Activated naive CD8-positive, alpha-beta T cell treated with anti-CD3 and anti-CD28 coated beads, Interleukin-2, amount 50 U/mL, for 24 hours (primary cell): Measurements from ENCODE around the gene ADISSP.

ENCODE experiments used
- ATAC-seq: fragments of 150-1000 bp; cut with Tn5 transposase; one replicate; pipeline ENCODE4 v1.10.0; 2021
- DNase-seq: peaks from one replicate; pipeline ENCODE4 v3.0.0; 2021
- H3K27ac Mint-ChIP-seq: one replicate; pipeline ENCODE4 v1.8.0; 2021; ENCODE audit warnings: mild to moderate bottlenecking, mixed read lengths
- H3K27me3 Mint-ChIP-seq: one replicate; pipeline ENCODE4 v1.8.0; 2021; ENCODE audit warnings: mixed read lengths
- H3K36me3 Mint-ChIP-seq: one replicate; pipeline ENCODE4 v1.8.0; 2021; ENCODE audit warnings: low read depth, mixed read lengths
- H3K4me1 Mint-ChIP-seq: one replicate; pipeline ENCODE4 v1.8.0; 2021; ENCODE audit warnings: mixed read lengths
- H3K4me3 Mint-ChIP-seq: one replicate; pipeline ENCODE4 v1.8.0; 2021; ENCODE audit warnings: mild to moderate bottlenecking, moderate library complexity, mixed read lengths
- H3K9me3 Mint-ChIP-seq: one replicate; pipeline ENCODE4 v1.8.0; 2021; ENCODE audit warnings: mixed read lengths

Gene ADISSP

GRCh38 chr20:3733119-3733995, 34.2 kb downstream of the ADISSP start:
- Mint-ChIP-seq H3K27ac (no peak overlapping the region), H3K4me1 (no peaks in the 10 kb centered on the region), H3K27me3 (peaks cover 35% of the 10 kb centered on the region), H3K9me3 (no peaks in the 10 kb centered on the region), H3K4me3 (no peak overlapping the region), H3K36me3 (no peaks in the 10 kb centered on the region)
- DNase-seq, result no peak
- ATAC-seq, result no peak

GRCh38 chr20:3732327-3733118, 35.0 kb downstream of the ADISSP start, which contains the start of gene HSPA12B:
TSS of gene HSPA12B (plus strand) at chr20:3732685. CDS start at chr20:3738675, 5,990 bp downstream.
- no peaks in the 10 kb centered on the region for H3K9me3 Mint-ChIP-seq
- H3K4me1 Mint-ChIP-seq, result no peaks in the 10 kb centered on the region
- no peak within 1 kb of the TSS for H3K27ac Mint-ChIP-seq
- DNase-seq (no peak), ATAC-seq (no peak)
- no peaks in the 10 kb centered on the region for H3K36me3 Mint-ChIP-seq
- H3K27me3 Mint-ChIP-seq, result peaks cover 42% of the 10 kb centered on the region
- no peak within 1 kb of the TSS for H3K4me3 Mint-ChIP-seq

- DNase-seq, result no peak
- no peak overlapping the region for H3K4me3 Mint-ChIP-seq
- H3K9me3 Mint-ChIP-seq, result no peaks in the 10 kb centered on the region
- no peaks in the 10 kb centered on the region for H3K4me1 Mint-ChIP-seq
- peaks cover 48% of the 10 kb centered on the region for H3K27me3 Mint-ChIP-seq
- no peaks in the 10 kb centered on the region for H3K36me3 Mint-ChIP-seq
- no peak for ATAC-seq
- H3K27ac Mint-ChIP-seq, result no peak overlapping the region
These were observed 35.6 kb downstream of the ADISSP start for GRCh38 chr20:3731944-3732326.

- Mint-ChIP-seq H3K27ac (no peak overlapping the region), H3K36me3 (no peaks in the 10 kb centered on the region), H3K9me3 (no peaks in the 10 kb centered on the region), H3K27me3 (peaks cover 49% of the 10 kb centered on the region), H3K4me1 (no peaks in the 10 kb centered on the region), H3K4me3 (no peak overlapping the region)
- DNase-seq (no peak), ATAC-seq (no peak)
These were observed 36.5 kb downstream of the ADISSP start for GRCh38 chr20:3730803-3731672.

- DNase-seq (no peak), ATAC-seq (no peak)
- H3K27me3 Mint-ChIP-seq, result peaks cover 50% of the 10 kb centered on the region
These were observed 37.6 kb downstream of the ADISSP start for GRCh38 chr20:3729811-3730540.

GRCh38 chr20:3729378-3729777, 38.2 kb downstream of the ADISSP start:
- no peaks in the 10 kb centered on the region for H3K9me3 Mint-ChIP-seq
- H3K27ac Mint-ChIP-seq, result no peak overlapping the region
- H3K27me3 Mint-ChIP-seq, result peaks cover 48% of the 10 kb centered on the region
- ATAC-seq (no peak), DNase-seq (no peak)
- no peak overlapping the region for H3K4me3 Mint-ChIP-seq
- no peaks in the 10 kb centered on the region for H3K36me3 Mint-ChIP-seq
- H3K4me1 Mint-ChIP-seq, result no peaks in the 10 kb centered on the region

More at GRCh38 chr20:3729811-3730540, 37.6 kb downstream of the ADISSP start:
- no peaks in the 10 kb centered on the region for H3K36me3 Mint-ChIP-seq
- no peak overlapping the region for H3K4me3 Mint-ChIP-seq
- no peak overlapping the region for H3K27ac Mint-ChIP-seq
- no peaks in the 10 kb centered on the region for H3K4me1 Mint-ChIP-seq
- H3K9me3 Mint-ChIP-seq, result no peaks in the 10 kb centered on the region

- DNase-seq, result no peak
- Mint-ChIP-seq H3K27me3 (peaks cover 51% of the 10 kb centered on the region), H3K4me3 (no peak overlapping the region), H3K4me1 (no peaks in the 10 kb centered on the region), H3K27ac (no peak overlapping the region), H3K9me3 (no peaks in the 10 kb centered on the region), H3K36me3 (no peaks in the 10 kb centered on the region)
- no peak for ATAC-seq
These were observed 38.7 kb downstream of the ADISSP start for GRCh38 chr20:3728876-3729275.

GRCh38 chr20:3728354-3728753, 39.2 kb downstream of the ADISSP start:
- ATAC-seq (no peak), DNase-seq (no peak)
- Mint-ChIP-seq H3K27ac (no peak overlapping the region), H3K36me3 (no peaks in the 10 kb centered on the region), H3K4me1 (no peaks in the 10 kb centered on the region), H3K27me3 (peaks cover 48% of the 10 kb centered on the region), H3K9me3 (no peaks in the 10 kb centered on the region), H3K4me3 (no peak overlapping the region)

- H3K27me3 Mint-ChIP-seq, result peaks cover 43% of the 10 kb centered on the region
- H3K4me3 Mint-ChIP-seq, result no peak overlapping the region
- DNase-seq (no peak), ATAC-seq (no peak)
- H3K4me1 Mint-ChIP-seq, result no peaks in the 10 kb centered on the region
- no peaks in the 10 kb centered on the region for H3K36me3 Mint-ChIP-seq
- no peak overlapping the region for H3K27ac Mint-ChIP-seq
- H3K9me3 Mint-ChIP-seq, result no peaks in the 10 kb centered on the region
These were observed 40.0 kb downstream of the ADISSP start for GRCh38 chr20:3727401-3728021.

- Mint-ChIP-seq H3K36me3 (no peaks in the 10 kb centered on the region), H3K27ac (no peak overlapping the region), H3K4me1 (peaks cover 8% of the 10 kb centered on the region), H3K4me3 (no peak overlapping the region), H3K9me3 (no peaks in the 10 kb centered on the region), H3K27me3 (peaks cover 34% of the 10 kb centered on the region)
- DNase-seq (no peak), ATAC-seq (no peak)
These were observed 43.2 kb downstream of the ADISSP start for GRCh38 chr20:3724356-3724755.

- Mint-ChIP-seq H3K27me3 (peaks cover 32% of the 10 kb centered on the region), H3K4me3 (no peak overlapping the region)
These were observed 44.3 kb downstream of the ADISSP start for GRCh38 chr20:3723284-3723683.

GRCh38 chr20:3721912-3722311, 45.6 kb downstream of the ADISSP start:
- Mint-ChIP-seq H3K4me3 (no peak overlapping the region), H3K27ac (no peak overlapping the region), H3K36me3 (no peaks in the 10 kb centered on the region), H3K27me3 (peaks cover 19% of the 10 kb centered on the region), H3K9me3 (no peaks in the 10 kb centered on the region), H3K4me1 (peaks cover 8% of the 10 kb centered on the region)
- DNase-seq, result no peak
- ATAC-seq, result no peak

More at GRCh38 chr20:3723284-3723683, 44.3 kb downstream of the ADISSP start:
- Mint-ChIP-seq H3K27ac (no peak overlapping the region), H3K36me3 (no peaks in the 10 kb centered on the region), H3K9me3 (no peaks in the 10 kb centered on the region), H3K4me1 (peaks cover 8% of the 10 kb centered on the region)
- ATAC-seq, result no peak
- no peak for DNase-seq

- no peak overlapping the region for H3K4me3 Mint-ChIP-seq
- no peak overlapping the region for H3K27ac Mint-ChIP-seq
- H3K4me1 Mint-ChIP-seq, result peaks cover 8% of the 10 kb centered on the region
- H3K36me3 Mint-ChIP-seq, result no peaks in the 10 kb centered on the region
- ATAC-seq, result no peak
- peaks cover 15% of the 10 kb centered on the region for H3K27me3 Mint-ChIP-seq
- H3K9me3 Mint-ChIP-seq, result no peaks in the 10 kb centered on the region
- DNase-seq, result no peak
These were observed 46.9 kb downstream of the ADISSP start for GRCh38 chr20:3720626-3721025.
